NCI-H1417 (cell line): ENCODE measurements around the gene STK32C.

ENCODE experiments used
- DNase-seq, 3 experiments: peaks; one replicate each; lab custom pipeline; 2025; lab: John Stamatoyannopoulos, UW

The STK32C gene

DNA sequence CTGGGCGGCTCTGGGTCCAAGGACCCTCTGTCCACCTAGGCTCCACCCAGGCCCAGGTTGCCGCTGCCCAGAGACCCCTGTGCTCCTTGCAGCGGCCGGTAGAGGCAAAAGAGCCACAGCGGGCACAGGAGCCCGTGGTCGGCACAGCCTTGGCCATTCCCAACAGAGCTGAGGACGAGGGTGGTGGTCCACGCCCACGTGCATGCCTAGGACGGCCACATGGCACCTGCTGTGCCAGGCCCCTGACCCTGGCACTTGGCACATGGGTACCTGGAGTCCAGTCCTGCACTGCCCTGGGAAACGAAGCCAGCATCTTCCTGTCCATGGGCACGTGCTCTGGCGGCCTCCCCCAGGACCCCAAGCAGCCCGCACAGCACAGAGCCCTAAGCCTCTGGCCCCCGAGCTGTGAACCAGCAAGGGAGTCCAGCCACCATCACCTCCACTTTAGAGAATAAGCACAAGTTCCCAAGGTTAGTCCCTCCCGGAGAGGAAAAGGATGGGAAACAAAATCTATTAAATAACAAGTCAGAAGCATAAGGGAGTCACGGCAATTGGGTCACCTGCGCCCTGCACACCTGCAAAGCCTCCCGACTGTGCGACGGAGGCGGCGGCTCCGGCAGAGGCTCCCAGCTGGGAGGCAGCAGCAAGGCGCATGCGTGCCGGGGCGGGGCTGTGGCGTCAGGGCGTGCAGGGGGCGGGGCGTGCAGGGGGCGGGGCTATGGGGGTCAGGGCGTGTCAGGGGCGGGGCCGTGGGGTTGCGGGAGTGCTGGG is 59.1 kb downstream of the STK32C start:
- DNase-seq, result peak; percentile 57 to 78 (median 66)

DNA sequence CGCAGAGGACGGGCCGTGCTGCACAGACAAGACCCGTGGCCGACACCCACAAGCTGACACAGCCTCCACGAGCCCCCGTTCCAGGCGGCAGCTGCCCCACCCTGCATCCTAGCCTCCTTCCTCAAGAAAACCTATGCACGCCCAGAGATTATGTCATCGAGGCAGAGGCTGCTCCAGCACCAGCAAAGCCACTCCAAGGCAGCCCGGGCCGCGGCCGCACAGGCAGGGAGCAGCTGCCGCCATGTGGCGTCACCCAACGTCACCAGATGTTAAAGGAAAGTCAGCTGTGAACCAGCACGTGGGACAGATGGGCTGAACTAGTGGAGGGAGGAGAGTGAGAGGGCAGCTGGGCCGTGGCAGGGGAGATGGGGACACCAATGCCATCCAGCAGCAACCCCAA is 59.8 kb downstream of the STK32C start:
- DNase-seq, result no peak

DNA sequence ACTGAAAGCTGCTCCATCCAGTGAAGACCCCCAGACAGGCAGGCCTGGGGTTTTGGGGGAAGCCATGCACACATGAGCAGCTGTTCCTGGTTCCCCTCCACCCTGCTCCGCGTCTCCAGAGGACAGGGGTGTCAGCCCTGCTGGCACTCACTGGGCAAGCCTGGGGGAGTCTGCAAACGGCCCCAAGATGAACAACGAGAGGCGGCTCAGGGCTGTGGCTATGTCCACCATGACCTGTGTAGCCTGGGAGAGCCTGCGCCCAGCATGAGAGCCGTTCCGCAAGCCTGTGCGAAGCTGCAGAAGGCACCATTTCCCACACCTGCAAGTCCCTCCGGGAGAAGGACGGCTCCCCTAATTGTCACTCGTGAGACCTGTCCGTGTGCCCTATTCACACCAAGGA is 61.5 kb downstream of the STK32C start:
- DNase-seq, result no peak

DNA sequence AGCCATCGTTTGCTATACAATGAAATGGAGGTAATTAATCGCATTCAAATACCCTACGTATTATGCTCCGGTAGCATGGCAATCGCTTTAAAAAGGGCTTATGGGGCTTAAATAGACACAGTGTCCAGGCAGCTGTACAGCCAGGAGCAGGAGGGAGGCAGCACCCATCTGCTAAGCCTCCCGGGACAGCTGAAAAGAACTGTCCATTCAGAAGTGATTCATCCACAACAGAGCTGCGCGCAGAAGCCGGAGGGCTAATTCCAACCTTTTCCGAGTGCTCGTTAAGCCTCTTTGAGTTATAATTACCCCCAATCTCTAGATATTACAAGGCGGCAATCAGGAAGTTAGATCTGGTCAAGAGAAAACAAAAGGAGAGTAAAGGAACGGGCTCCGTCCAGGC is 62.7 kb downstream of the STK32C start:
- peak in 1 of 3 experiments; percentile 1 for DNase-seq

DNA sequence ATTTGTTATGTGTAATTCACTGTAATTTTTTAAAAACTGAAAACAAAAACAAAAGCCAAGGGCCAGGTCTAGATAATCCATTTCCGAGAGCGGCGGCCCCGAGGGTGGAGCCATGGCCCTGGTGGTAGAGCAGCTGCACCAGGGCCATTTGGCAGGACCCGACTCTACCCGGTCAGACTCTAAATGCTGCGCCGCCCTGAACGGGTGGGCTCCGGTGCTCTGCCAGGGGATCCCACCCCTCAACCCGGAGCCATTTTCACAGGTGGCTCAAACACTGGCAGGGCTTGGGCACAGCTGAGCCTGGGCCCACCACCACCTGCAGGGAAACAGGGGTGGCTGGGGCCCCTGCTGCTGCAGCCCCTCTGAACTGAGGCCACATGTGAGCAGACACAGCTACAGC is 64.1 kb downstream of the STK32C start:
- DNase-seq, result no peak

DNA sequence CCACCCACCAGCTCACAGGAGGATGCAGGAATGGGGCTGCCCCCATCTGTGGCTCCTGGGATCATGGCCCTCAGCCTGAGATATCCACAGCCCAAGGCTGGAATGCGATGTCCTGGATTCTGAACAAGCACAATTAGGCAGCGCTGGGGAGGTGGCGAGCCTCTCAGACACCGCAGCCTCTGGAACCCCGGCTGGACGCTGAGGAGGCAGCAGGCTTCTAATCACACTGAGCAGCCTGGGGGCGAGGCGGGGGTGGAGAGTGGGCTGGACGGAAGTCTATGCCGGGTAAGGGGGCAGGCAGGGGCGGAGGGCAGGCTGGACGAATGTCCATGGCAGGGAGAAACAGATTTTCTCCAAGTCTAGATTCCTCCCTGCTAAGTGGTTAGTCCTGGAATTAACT is 64.6 kb downstream of the STK32C start:
- no peak for DNase-seq

DNA sequence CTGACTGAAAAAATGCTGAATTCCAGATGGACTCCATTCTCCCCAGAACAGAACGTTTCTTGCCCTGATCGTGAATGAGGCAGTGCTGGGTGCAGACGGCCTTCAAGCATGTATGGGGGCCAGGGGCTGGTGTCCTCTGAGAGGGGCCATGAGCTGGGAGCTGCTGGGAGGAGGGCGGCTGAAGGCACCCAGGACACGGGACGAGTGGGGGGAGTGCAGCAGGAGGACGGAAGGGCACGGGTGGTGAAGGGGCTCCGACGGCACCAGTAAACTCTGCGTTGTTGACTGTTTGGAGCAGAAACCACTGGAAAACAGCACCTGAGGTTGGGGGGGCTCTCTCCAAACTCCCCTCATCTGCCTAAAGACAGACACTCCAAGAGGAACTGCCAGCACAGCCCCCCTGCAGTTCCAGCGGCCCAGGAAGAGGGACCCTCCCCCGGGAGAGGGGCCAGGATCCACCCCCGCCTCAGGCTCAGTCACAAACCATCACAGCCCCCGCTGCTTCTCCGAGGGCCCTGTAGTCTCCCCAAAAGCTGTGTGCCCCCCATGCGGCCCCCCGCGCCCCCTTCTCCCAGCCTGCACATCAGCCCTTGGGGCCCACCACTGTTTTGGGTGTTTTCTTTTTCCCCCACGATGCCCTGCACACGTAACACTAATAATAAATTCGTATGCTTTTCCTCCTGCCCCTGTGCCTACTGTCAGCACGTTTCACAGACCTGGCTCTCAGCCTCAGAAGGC is 65.5 kb downstream of the STK32C start:
- no peak for DNase-seq

DNA sequence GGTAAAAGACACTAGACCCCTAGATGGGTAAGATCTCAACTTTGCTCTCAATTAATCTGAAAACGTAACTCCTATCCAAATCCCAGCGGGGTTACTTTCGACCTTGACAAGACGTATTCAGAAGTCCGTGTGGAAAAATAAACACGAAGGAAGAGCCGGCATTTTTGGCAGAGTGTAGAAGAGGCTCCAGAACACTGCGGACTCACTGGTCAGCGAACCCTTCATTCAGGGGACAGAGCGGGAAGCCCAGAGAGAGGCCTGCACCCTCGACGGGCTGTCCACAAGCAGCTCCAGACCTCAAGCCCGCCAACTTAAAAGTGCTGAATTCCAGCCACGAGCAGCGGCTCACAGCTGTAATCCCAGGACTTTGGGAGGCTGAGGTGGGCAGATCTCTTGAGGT is 66.3 kb downstream of the STK32C start:
- DNase-seq, result no peak

DNA sequence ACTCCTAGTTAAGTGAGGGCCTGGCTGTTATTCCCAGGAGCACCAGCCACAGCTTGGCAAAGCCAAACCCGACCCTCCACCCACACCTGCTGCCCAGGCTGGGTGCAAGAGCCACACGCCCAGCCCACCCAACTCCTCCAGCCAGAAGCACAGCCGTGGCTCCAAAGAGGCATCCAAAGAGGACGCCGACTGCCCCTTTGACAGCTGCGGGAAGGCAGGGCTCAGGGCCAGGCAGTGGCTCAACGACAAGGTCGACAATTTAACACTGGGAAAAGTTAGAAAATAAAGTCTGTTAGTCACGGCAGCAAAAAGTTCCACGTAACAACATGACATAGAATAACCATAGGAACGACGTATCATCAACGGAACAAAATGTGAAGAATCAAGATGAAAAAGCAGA is 66.7 kb downstream of the STK32C start:
- no peak for DNase-seq

DNA sequence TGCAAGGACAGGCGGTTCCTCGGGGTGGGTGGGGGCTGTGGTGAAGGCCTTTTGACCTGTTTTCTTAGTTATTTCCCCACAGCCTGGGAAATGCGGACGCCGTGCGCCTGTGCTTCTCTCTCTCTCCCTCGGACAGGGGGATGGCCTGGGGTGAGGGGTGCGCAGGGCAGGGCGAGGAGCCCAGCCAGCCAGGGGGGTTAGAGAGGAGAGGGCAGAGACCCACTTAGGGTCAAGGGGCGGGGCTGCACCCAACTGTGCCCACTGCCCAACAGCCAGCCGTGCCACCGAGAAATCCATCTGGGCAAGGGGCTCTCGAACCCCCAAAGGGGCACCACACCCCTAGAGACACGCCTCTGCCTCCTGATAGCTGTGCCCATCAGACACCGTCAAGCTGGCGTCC is 67.2 kb downstream of the STK32C start:
- DNase-seq, result no peak

DNA sequence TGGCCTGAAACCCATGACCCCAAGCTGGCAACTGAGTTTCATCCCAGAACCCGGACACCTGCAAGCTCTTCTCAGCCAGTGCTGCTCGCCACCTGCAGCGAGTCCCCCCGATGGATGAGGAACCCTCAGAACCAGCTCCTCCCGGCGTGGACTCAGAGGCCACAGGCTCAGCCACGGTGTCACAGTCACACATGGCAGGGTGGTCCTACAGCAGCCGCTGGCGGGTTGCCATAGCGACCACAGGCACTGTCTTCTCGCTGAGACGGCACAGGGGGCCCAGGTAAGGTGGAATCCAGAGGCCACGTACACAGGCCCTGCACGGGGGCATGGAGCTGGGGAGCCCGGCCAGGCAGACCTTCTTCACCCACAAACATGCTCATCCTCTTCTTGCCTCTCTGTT is 67.6 kb downstream of the STK32C start:
- no peak for DNase-seq

DNA sequence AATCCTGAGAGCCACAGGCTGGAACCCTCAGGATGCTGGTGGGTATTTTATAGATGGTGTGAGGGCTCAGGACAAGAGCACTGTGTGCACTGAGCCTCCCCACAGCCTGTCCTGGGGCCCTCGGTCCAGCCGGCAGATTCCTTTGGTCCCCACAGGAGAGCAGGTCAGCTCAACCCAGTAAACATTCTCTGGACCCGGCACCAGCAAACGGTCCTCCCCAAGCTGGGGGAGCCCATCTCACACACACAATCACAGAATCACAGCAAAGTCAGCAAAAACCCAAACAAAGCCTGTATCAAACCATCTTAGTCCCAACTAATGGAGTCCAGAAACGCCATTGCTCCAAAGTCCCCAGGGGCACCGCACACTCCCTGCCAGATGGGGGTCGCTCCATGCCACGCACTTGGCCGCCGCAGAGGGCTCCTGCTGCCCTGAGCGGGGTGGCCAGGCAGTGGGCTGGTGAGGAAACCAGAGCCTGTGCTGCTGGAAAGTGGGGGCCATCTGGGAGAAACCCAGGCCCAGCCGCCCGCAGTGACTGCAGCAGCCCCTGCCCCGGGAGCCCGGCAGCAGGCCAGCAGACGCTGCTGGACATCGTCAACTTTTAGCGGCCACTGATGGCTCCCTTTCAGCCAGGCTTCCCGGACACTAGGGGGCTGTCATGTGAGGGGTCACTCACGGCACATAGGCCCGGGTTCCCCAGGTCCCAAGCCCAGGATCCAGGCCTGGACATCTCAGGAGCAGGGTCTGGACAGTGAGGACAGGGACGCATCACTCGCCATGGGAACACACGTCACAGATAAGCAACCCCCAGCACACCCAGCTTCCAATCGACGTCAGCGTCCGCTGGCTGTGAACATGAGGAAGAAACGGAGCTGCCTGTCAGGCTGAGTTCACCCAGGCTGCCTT is 68.4 kb downstream of the STK32C start:
- DNase-seq, result no peak

DNA sequence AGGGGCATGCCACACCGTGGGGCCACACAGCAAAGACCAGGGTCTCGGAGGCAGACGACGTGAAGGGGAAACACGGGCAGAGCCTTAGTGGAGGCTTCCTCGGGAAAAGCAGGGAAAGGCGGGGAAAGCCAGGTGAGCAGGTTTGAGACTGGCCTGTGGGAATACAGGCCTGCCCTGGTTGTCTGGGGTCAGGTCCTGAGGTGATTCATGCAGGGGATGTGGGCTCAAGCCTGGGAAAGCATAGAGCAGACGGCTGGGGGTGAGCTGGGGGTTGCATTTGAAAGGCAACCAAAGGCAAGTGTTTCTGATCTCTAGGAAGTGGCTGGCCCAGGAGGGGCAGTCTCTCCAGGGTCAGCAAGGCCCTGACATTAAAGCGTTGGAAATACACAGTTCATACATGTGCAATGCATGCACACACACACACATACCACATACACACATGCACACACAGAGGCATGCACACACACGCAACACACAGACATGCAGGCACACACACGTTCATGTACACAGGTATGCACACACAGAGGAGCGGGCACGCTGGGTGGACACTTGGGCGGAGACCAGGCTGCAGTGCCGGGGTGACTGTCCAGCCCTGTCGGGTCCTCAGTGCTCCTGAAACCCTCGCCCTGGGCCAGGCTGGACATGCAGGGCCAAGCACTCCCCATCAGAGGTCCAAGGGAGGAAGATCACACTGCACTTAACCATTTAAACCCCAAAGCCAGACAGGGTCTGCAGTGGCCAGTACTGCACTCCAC is 69.2 kb downstream of the STK32C start:
- no peak for DNase-seq

DNA sequence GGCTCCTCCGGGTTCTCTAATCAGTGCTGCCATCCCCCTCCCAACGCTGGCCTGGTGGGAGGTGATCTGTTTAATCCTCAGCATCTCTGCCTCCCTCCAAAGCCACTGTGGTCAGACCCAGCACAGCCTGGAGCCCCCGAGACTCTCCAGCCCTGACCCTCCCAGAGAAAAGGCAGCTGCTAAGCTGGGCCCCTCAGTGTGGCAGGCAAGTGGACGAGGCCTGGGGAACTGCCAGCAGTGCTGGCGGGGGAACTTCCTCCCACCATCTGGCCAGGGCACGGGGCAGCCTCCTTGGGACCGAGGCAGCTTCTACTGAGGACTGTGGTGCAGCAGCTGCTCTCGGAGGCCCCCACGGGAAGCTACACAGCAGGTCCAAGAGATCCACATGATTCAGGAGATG is 69.9 kb downstream of the STK32C start:
- DNase-seq, result no peak

DNA sequence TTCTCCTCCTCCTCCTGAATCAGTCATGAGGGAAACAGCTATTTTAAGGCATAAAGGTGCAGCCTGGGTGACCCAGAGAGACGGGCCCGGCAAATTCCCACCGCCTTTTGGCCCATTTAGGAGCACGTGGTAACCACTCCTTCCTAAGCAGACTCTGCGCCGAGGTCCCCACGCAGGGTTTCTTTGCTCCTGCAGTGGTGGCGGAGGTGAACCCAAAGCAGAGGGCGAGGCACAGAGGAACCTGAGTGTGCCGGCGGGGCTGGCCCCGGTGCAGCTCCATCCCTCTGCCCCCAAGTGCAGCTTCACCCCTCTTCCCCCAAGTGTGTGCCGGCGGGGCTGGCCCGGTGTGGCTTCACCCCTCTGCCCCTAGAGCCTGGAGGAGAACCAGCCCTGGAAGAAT is 70.4 kb downstream of the STK32C start:
- no peak for DNase-seq

DNA sequence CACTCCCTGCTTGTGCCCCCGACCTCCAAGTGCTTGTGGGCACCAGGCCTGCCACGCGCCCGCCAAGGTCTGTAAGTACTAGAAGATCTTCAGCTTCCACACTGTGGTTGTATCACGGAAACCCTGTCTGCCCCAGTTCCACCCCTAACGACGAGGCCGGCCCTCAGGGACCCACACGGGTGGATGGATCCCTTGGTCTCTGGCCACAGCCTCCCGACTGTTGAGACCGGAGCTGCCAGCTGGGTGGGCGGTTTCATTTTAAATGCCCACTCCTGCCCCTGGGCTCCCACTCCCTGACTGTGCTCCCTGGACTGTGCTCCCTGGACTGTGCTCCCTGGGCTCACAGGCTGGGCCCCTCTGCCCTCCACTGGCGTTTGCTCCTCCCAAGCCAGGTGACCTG is 70.9 kb downstream of the STK32C start:
- no peak for DNase-seq

DNA sequence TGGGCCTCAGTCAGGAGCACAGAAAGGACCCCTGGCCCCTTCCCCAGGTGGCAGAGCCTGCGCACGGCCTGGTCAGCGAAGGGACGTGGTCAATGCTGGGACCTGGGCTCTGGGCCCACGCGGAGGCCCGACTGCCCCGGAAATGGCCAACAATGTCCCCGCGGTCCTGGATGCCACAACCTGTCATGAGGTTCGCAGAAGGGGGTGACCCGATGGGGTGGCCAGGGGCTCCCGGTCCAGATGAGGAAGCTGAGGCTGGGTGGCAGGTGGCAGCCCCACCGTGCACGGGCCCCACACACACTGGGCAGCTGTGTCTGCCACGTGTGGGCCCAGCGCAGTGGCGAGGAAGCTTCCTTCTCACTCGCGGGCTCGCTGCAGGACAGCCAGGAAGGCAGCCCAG is 71.6 kb downstream of the STK32C start:
- DNase-seq, result no peak

DNA sequence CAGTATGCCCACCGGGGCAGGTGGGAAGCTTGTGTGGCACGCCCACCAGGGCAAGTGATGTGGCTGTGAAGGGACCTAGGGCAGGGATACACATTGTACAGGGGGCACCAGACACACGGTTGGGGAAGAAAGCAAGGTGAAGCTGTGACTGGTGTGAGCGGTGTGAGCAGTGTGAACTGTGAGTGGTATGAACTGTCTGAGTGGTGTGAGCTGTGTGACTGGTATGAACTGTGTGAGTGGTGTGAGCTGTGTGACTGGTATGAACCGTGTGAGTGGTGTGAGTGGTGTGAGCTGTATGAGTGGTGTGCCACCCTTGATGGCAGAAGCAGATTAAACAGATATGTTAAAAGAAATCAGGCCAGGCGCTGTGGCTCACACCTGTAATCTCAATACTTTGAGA is 72.9 kb downstream of the STK32C start:
- DNase-seq, result no peak

DNA sequence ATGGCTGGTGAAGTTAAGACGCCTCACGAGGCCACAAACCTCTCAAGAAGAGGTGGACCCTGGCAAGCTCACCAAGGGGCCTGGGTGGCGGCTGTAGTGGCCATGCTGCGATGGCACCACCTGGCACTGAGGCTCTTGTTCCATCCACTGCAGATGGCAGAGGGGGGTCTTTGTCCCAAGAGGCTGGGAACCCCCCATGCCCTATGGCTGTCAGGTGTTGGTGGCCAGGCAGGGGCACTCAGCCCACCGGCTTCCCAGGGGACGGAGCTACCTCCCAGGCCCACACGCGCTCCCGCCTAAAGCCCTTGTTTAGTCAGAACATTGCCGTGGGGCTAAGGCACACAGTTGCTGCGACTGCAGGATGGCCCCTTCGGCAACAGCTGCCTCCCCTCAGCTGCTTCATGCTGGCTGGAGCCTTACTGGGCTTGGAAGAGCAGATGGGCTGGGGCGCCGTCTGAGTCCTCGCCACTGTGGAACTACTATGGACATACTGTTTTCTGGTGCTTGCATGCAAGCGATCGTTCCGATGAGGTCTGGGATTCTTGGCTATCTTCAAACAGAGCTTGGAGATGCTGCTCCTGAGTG is 74.2 kb downstream of the STK32C start:
- no peak for DNase-seq

DNA sequence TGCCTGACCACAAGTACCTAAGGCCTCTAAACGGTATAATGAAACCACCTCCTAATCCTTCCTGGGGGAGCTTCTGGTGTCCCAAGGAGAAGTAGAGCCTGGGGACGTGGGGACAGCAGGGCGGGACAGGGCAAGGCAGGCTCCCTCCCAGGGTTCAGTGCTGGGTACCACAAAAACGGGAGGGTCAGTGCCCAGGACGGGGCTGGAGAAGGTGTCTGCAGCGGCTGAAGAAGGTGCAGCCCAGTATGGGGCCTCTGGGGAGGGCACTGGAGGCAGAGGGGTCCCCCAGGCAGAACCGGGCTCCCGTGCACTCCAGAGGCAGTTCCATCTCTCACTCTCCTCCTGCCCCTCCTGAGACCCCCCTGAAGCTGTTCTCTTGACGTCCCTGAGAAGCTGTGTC is 74.8 kb downstream of the STK32C start:
- DNase-seq, result no peak
